HG02885 (cell line): ENCODE results near the gene ANHX.
"Not testable (repeated sequence)": the region's sequence is repeated elsewhere in the genome, so short reads cannot be mapped to it uniquely, and the experiment has no call there.

ENCODE experiments used
- ATAC-seq: cut with Tn5 transposase; IDR thresholded peaks from one replicate; pipeline ENCODE4 v1.9.1; 2021; ENCODE audit warnings: mild to moderate bottlenecking; ENCODE audit not compliant: unreplicated experiment, poor library complexity

ANHX gene

GRCh38 chr12:133235401-133236112 is at the start of gene ANHX:
Gene ANHX (minus strand): TSS chr12:133235877. CDS start chr12:133234356, 1,521 bp downstream.
- ATAC-seq, result no peak

DNA sequence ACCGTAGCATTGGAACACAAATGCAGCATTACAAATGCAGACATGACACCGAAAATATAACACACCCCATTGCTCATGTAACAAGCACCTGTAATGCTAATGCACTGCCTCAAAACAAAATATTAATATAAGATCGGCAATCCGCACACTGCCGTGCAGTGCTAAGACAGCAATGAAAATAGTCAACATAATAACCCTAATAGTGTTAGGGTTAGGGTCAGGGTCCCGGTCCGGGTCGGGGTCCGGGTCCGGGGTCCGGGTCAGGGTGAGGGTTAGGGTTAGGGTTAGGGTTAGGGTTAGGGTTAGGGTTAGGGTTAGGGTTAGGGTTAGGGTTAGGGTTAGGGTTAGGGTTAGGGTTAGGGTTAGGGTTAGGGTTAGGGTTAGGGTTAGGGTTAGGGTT is 29.0 kb upstream of the ANHX start:
- not testable (repeated sequence) for ATAC-seq

- ATAC-seq, result no peak
Observed at GRCh38 chr12:133264173-133264572, 28.5 kb upstream of the ANHX start.

- ATAC-seq, result no peak
Observed at GRCh38 chr12:133256321-133256720, 20.6 kb upstream of the ANHX start.

DNA sequence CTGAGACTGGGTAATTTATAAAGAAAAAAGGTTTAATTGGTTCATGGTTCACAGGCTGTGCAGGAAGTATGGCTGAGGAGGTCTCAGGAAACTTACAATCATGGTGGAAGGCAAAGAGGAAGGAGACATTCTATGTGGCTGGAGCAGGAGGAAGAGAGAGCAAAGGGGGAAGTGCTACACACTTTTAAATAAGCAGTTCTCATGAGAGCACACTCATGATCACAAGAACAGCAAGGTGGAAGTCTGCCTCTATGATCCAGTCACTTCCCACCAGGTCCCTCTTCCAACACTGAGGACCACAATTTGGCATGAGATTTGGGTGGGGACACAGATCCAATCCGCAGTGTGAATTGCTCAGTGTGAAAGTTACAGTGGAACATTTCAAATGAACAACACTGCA is 20.2 kb upstream of the ANHX start:
- ATAC-seq, result not testable (repeated sequence)

- ATAC-seq, result no peak
Observed at GRCh38 chr12:133251732-133252131, 16.1 kb upstream of the ANHX start.

- no peak for ATAC-seq
Observed at GRCh38 chr12:133236556-133236955, 879 bp upstream of the ANHX start.

GRCh38 chr12:133236144-133236543 is 467 bp upstream of the ANHX start:
- no peak for ATAC-seq

DNA sequence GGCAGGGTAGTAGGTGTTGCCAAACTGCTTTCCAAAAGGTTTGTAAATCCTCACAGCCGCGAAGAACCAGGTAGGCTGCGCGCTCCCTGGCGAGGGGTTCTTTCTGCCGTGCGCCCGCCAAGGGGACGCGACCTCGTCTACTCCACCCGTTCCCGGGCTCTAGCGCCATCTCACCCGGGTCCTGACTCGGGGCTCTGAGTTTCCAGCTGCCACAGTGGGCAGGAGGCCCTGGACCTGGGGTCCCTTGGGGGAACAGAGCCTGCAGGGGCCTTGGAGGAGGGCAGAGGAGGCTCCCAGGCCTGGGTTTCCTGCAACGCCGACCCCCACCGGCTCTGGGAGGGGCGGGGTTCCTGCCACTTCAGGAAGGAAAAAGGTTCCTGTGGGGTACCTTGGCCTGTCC is 706 bp downstream of the ANHX start:
- no peak for ATAC-seq

GRCh38 chr12:133233993-133234564 is 1.6 kb downstream of the ANHX start:
- ATAC-seq, result no peak

DNA sequence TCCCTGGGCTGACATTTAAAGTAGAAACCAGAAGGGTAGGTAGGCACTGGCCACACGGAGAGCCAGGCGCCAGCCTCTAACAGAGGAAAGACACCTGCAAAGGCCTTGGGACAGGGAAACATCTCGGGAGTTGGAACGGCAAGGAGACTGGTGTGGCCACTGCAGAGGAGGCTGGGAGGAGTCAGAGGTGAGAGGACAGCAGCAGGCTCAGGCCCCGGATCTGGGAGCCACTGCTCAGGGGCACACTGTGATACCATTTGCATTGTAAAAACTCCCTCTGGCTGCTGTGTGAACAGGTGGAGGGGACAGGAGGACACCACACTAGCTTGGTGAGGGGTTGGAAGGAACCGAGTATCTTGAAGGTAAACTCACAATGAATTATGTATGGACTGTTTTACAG is 2.7 kb downstream of the ANHX start:
- ATAC-seq, result no peak

DNA sequence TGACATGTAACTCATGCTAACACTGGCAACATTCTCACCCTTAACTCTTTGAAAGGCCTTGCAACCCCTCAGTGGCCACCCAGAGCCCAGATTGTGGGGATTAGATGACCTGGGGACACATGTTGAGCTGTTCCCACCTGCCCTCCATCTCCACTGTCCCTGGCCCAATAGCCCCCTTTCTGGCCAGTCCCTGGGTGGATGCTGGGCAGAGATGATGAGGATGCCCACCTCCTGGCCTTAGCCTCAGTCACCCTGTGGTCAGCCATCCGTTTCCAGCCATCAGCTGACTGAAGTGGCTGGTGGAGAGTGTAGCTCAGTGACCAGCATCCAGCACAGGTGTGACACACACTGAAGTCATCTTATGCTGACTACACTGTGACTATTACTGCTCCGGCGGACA is 4.7 kb downstream of the ANHX start:
- ATAC-seq, result no peak

GRCh38 chr12:133227281-133227852 is 8.3 kb downstream of the ANHX start:
- no peak for ATAC-seq

DNA sequence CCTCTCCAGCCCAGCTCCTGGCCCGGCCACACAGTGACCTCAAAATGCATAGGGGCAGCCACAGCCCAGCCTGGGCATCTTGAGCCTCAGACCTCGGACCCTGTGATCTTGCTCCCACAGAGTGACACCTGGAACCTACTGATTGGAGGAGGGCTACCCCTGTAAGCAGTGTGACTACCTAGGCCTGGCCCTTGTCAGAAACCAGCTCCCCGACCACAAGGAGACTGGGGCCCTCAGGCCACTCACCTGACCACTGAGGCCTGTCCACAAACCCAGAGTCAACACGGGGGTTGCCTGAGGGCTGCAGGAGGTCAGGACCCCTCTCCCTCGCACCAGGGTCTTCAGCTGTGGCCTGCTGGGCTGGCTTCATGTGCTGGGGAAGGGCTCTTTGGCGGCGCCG is 9.0 kb downstream of the ANHX start:
- no peak for ATAC-seq

DNA sequence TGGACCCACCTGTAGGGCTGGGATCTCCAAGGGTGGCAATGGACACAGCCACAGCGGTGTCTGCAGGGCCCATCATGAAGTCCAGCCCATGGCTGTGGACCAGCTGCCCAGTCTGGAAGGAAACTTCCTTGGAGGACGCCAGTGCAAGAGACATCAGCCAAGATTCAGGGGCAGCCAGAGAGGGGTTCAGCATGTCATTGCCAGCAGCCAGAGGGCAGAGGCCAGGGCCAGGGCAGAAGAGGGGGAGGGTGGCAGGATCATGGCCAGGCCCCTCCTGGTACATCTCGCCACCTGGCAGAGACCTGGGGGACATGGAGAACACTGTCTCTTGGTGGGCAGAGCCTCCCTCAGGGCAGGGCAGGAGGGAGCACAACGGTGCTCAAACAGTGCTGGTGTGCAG is 10.2 kb downstream of the ANHX start:
- no peak for ATAC-seq

DNA sequence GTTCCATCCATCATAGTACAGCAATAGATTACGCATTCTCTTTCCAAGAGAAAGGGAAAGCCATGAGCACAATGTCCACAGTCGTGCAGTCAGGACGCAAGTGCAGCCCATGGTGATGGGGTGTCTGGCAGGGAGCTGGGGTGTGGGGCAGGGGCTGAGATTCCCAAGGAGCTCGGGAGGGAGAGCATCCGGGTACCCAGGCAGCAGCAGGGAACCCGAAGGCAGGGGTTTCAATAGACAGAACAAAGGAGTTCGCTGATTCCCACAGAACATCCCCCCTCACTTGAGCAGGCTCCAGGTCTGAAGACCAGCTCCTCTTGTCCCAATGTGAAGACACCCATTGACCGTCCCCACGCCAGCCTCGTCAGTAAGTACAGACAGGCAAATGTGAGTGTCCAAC is 13.5 kb downstream of the ANHX start:
- no peak for ATAC-seq

DNA sequence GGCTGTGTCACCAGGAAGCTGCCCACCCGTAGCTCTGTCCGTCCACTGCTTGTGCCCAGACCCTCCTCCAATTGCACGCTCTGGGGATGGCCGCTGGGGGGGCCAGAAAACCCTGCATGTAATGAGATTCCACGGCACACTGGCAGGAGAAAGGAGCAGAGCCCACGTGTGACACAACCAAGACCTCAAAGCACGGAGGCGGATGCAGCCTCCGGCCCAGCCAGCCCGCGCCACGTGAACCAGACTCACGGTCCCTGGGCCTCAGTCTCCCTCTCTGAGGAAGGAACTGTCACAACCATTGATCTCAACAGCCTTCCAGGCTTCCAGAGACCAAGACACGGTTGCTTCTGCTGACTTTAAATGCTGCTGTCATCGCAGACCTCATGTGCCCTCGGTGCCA is 14.4 kb downstream of the ANHX start:
- ATAC-seq, result no peak

DNA sequence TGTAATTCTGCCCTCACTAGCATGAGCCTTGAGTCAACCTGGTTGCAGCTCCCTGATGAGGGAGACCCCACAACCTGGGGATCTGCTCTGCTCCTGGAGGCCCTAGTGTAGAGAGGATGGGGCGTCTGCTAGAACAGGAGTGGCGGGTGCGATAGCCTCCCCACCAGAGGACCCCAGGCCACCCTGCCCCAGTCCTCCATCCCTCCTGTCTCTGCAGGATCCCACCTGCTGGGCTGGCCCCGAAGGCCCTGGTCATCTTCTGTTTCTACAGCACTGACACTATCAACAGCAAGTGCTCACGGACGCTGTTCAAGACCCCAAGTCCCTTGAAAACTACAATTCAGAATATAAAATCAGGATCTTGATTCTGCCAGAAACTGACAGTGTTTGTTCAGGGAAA is 15.2 kb downstream of the ANHX start:
- ATAC-seq, result no peak

- ATAC-seq, result no peak
Observed at GRCh38 chr12:133217219-133217618, 18.5 kb downstream of the ANHX start.

DNA sequence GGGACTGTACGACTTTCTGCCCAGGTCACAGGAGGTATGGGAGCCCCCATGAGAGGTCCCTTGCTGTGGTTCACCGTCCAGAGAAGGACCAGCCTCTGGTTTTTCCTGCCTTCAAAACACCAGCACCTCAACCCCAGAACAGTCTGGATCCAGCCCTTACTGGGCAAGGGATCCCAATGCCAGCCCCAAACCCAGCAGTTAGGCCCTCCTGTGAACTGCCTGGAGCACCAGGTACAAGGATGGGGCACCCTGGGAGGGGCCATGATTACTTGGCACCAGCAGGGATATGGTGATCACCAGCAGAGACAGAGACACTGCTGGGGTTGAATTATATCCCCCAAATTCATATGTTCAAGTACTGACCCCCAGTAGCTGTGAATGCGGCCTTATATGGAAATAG is 20.0 kb downstream of the ANHX start:
- ATAC-seq, result no peak

- ATAC-seq, result no peak
Observed at GRCh38 chr12:133206390-133206789, 29.3 kb downstream of the ANHX start.

DNA sequence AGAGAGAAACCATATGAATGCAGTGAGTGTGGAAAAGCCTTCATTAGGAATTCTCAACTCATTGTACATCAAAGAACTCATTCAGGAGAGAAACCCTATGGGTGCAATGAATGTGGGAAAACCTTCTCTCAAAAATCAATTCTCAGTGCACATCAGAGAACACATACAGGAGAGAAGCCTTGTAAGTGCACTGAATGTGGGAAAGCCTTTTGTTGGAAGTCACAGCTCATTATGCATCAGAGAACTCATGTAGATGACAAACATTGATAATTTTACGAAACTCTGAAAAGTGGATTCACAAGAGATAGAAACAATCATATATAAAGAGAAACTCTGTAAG is 31.4 kb downstream of the ANHX start:
- no peak for ATAC-seq
